Right atrium auricular region (tissue), 2 donors: Measurements from ENCODE around the gene DBN1. TPM values are rescaled to one million over a fixed set of nuclear protein-coding genes. Genes with fewer than 3 reads are reported as not detected.
"Not testable (repeated sequence)": the region's sequence is repeated elsewhere in the genome, so short reads cannot be mapped to it uniquely, and the experiment has no call there.

Experiments used
- DNase-seq: peaks from one replicate; pipeline ENCODE4 v3.0.0-alpha.2; 2019; ENCODE audit warnings: low spot score
- H3K27ac ChIP-seq, 2 donors: fragments of 200-600 bp; sonication (generic); 1 replicate in 1 of 2; 2 replicates in 1 of 2; pipeline ENCODE4 v1.5.1; 2016 to 2019
- H3K27me3 ChIP-seq, 2 donors: fragments of 200-600 bp; sonication (generic); one replicate each; pipeline versions ENCODE4 v1.5.1 to v1.6.0; 2017 to 2019
- H3K36me3 ChIP-seq: fragments of 200-600 bp; sonication (generic); one replicate; pipeline ENCODE4 v1.5.1; 2016
- H3K4me1 ChIP-seq, 2 donors: fragments of 200-600 bp; sonication (generic); one replicate each; pipeline versions ENCODE4 v1.5.1 to v1.6.0; 2017 to 2019
- H3K4me3 ChIP-seq, 2 donors: fragments of 200-600 bp; sonication (generic); 1 replicate in 1 of 2; 2 replicates in 1 of 2; pipeline ENCODE4 v1.5.1; 2017 to 2019; ENCODE audit warnings: mild to moderate bottlenecking in 1 of 2, moderate library complexity in 1 of 2
- H3K9me3 ChIP-seq, 2 donors: fragments of 200-600 bp; sonication (generic); one replicate each; pipeline ENCODE4 v1.5.1; 2019
- total RNA-seq, 2 donors: library from RNA; depleted of rRNA; stranded (reverse); fragments of >200 nt; gene quantifications; one replicate each; pipeline ENCODE4 v1.1.0, GENCODE V29; 2016
- TF ChIP-seq, protein P1 (sequence below), 2 donors: fragments of 200-600 bp; sonication (generic); IDR thresholded peaks; one replicate each; pipeline ENCODE4 v1.5.1; 2019; ENCODE audit warnings: antibody characterized with exemption in 2 of 2

DBN1 gene
- total RNA-seq, 2 donors from 2014 or later = 25.0 to 47.2 TPM

DNA sequence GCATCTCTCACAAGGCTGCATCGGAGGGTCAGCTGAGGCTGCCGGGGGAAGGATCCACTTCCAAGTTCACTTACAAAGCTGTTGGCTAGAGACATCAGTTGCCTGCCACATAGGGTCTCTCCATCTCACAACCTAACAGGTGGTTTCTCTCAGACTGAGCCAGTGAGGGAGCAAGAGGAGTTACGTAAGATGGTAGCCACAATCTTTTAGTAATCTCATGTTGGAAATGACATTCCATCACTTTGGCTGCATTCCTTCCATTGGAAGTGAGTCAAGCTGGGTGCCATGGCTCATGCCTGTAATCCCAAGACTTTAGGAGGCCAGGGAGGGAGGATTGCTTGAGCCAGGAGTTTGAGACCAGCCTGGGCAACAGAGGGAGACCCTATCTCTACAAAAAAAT lies 54.4 kb downstream of the DBN1 start:
- TF ChIP-seq, protein P1, sequence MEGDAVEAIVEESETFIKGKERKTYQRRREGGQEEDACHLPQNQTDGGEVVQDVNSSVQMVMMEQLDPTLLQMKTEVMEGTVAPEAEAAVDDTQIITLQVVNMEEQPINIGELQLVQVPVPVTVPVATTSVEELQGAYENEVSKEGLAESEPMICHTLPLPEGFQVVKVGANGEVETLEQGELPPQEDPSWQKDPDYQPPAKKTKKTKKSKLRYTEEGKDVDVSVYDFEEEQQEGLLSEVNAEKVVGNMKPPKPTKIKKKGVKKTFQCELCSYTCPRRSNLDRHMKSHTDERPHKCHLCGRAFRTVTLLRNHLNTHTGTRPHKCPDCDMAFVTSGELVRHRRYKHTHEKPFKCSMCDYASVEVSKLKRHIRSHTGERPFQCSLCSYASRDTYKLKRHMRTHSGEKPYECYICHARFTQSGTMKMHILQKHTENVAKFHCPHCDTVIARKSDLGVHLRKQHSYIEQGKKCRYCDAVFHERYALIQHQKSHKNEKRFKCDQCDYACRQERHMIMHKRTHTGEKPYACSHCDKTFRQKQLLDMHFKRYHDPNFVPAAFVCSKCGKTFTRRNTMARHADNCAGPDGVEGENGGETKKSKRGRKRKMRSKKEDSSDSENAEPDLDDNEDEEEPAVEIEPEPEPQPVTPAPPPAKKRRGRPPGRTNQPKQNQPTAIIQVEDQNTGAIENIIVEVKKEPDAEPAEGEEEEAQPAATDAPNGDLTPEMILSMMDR (IDR thresholded peaks at IDR 0.05) = no peak
- no peak overlapping the region for H3K4me3 ChIP-seq
- H3K27me3 ChIP-seq = no peaks in the 10 kb centered on the region
- H3K36me3 ChIP-seq = no peaks in the 10 kb centered on the region
- H3K27ac ChIP-seq = no peak overlapping the region
- no peaks in the 10 kb centered on the region for H3K9me3 ChIP-seq
- H3K4me1 ChIP-seq = no peaks in the 10 kb centered on the region
- no peak for DNase-seq

DNA sequence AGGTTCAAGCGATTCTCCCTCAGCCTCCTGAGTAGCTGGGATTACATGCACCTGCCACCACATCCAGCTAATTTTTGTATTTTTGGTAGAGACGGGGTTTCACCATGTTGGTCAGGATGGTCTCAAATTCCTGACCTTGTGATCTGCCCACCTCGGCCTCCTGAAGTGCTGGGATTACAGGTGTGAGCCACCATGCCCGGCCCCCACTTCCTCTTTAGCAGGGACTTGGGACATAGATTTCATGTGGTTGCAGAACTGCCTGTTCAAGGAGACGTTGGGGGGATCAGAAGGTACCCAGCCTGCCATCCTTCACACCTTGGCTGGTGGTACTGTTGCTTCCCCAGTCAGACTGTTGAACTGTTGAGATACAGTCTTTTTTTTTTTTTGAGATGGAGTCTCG lies 56.4 kb downstream of the DBN1 start:
- H3K27ac ChIP-seq, DNase-seq, H3K27me3 ChIP-seq: not testable (repeated sequence)

DNA sequence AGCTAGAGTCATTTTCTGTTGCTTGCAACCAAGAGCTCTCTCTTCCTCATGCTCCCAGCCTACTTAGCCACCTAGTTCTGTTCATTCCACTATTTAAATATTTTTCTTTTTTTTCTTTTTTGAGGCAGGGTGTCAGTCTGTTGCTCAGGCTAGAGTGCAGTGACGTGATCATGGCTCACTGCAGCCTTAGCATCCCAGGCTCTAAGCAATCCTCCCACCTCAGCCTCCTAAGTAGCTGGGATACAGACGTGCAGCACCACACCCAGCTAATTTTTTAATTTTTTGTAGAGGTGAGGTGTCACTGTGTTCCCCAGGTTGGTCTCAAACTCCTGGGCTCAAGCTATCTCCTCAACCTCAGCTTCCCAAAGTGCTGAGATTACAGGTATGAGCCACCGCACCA lies 59.0 kb downstream of the DBN1 start:
- Histone ChIP-seq H3K9me3 (no peaks in the 10 kb centered on the region), H3K4me3 (no peak overlapping the region), H3K4me1 (no peaks in the 10 kb centered on the region), H3K36me3 (no peaks in the 10 kb centered on the region), H3K27ac (no peak overlapping the region), H3K27me3 (no peaks in the 10 kb centered on the region)
- no peak for DNase-seq
- TF ChIP-seq, protein P1 (IDR thresholded peaks at IDR 0.05) = no peak

More for the DNA sequence above, 56.4 kb downstream of the DBN1 start:
- H3K4me1 ChIP-seq, H3K36me3 ChIP-seq, H3K4me3 ChIP-seq, H3K9me3 ChIP-seq: not testable (repeated sequence)

DNA sequence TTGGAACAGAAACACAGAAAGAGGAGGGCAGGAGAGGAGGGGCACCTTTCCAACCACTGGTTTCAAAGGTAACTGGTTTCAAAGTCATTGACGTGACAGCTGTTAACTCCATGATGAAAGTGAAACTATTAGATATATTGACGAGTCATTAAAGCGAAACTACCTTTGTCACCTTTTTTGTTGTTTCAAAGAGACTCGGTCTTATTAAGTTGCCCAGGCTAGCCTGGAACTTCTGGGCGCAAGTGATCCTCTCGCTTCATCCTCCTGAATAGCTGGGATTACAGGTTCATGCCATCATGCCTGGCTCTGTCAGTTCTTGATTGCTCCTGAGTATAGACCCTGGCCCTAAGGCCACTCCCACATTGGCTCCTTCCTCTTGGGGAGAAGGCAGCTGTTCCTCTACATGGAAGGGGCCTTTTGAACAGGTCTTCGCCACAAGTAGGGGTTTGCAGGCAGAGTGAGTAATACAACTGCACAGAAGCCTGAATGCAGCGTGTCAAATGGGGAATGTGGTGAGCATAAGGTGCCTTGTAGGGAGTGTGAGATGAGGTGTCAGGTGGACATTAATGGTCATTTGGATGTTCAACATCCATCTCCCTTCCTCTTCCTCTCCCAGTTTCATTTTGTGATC lies 60.7 kb downstream of the DBN1 start:
- H3K4me3 ChIP-seq = no peak overlapping the region
- no peaks in the 10 kb centered on the region for H3K9me3 ChIP-seq
- H3K27me3 ChIP-seq = no peaks in the 10 kb centered on the region
- DNase-seq = no peak
- no peak overlapping the region for H3K27ac ChIP-seq
- TF ChIP-seq, protein P1 (IDR thresholded peaks at IDR 0.05) = no peak
- H3K4me1 ChIP-seq = no peaks in the 10 kb centered on the region
- H3K36me3 ChIP-seq = no peaks in the 10 kb centered on the region

DNA sequence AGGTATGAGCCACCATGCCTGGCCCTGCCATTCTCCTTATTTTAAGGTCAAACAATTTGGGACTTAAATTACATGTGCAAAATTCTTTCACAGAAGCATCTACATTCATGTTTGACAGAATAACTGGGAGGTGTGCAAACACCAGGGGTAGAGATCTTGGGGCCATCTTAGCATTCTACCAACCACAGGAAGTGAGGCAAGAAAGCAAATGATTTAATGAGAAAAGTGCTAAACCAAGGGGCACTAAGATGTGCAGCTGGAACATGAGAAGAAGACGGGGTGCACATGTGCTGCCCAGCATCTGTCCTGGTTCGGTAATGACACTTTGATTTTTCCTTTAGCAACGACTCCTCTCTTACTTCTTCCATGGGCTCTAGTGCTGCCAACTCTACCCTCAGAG lies 62.9 kb downstream of the DBN1 start:
- no peak for DNase-seq
- Histone ChIP-seq H3K36me3 (no peaks in the 10 kb centered on the region), H3K4me3 (no peak overlapping the region), H3K4me1 (no peaks in the 10 kb centered on the region), H3K9me3 (no peaks in the 10 kb centered on the region), H3K27me3 (no peaks in the 10 kb centered on the region), H3K27ac (no peak overlapping the region)
- TF ChIP-seq, protein P1 (IDR thresholded peaks at IDR 0.05) = no peak

DNA sequence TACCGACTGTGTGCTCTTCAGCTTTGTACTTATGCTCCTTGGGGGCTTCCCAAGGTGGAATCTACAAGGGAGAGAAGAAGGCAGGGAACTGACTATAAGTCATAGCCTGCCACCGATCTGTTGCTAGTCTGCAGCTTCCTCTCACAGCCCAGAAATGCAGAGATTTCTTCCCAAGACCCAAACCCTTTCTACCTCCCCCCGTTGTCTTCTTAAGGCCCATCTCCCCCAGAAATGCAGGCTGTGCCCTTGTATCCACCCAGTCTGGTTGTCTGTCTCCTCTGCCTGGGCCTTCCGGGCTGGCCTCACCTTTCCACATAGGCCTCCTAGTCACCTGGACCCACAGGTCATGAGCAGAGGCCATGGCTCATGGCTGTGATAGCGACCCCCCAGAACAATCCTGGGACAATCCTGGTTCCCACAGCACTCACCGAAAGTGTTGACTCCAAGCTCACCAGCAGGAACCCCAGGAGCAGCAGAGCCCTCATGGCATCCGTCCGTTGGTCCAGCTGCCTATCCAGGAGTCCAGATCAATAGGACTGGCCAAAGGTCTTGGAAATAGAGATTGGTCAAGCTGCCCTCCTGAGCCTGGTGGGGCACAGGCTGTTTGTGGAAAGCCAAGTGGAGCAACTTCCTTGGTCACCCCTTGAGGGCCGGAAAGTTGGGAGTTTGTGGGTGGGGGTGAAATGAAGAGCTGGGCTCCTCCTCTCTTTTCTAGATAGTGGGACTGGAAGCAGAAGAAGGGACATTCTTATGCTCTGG lies 64.2 kb downstream of the DBN1 start, which contains the start of gene F12:
Gene F12, minus strand, starts transcription at position 522 of the 759 bp plus-strand sequence. Its CDS starts 37 bp downstream, at position 485.
- H3K27ac ChIP-seq = no peak within 1 kb of the TSS
- H3K36me3 ChIP-seq = no peaks in the 10 kb centered on the region
- H3K27me3 ChIP-seq = no peaks in the 10 kb centered on the region
- no peak for DNase-seq
- H3K9me3 ChIP-seq = no peaks in the 10 kb centered on the region
- peaks cover 0 to 7% of the 10 kb centered on the region in 2 donors for H3K4me1 ChIP-seq
- TF ChIP-seq, protein P1 (IDR thresholded peaks at IDR 0.05) = no peak
- no peak within 1 kb of the TSS for H3K4me3 ChIP-seq

Other genes with a start within 250 kb of the DBN1 start
- 10 to 100 TPM; 14.8 to 14.9 TPM for gene RAB24, start 169.9 kb downstream of the DBN1 start, total RNA-seq
- gene PRELID1, start 169.8 kb downstream of the DBN1 start, total RNA-seq = 10 to 100 TPM; 26.7 to 44.3 TPM
- 1 to 10 TPM; 1.6 to 1.8 TPM for gene MXD3, start 161.7 kb downstream of the DBN1 start, total RNA-seq
- gene LMAN2, start 122.0 kb downstream of the DBN1 start, total RNA-seq = 100 to 1,000 TPM; 128 to 134 TPM
- 1 to 10 TPM; 3.1 to 6.8 TPM for gene RGS14, start 115.7 kb downstream of the DBN1 start, total RNA-seq
- gene SLC34A1, start 89.2 kb downstream of the DBN1 start, total RNA-seq = not detected
- gene PFN3, start 73.0 kb downstream of the DBN1 start, total RNA-seq = not detected
- gene F12, start 64.1 kb downstream of the DBN1 start, total RNA-seq = under 1 TPM in 1 of 2 donors, not detected in 1; 0.43 TPM
- 10 to 100 TPM in 1 of 2 donors, 1 to 10 TPM in 1; 9.9 to 14.1 TPM for gene GRK6, start 47.0 kb downstream of the DBN1 start, total RNA-seq
- 1 to 10 TPM in 1 of 2 donors, under 1 TPM in 1; 0.90 to 1.1 TPM for gene PRR7, start 26.8 kb downstream of the DBN1 start, total RNA-seq
- gene PDLIM7, start 24.0 kb upstream of the DBN1 start, total RNA-seq = 10 to 100 TPM; 45.8 to 56.0 TPM
- 1 to 10 TPM; 1.6 to 2.6 TPM for gene DOK3, start 36.2 kb upstream of the DBN1 start, total RNA-seq
- gene DDX41, start 43.3 kb upstream of the DBN1 start, total RNA-seq = 10 to 100 TPM; 40.9 to 45.5 TPM
- gene FAM193B, start 80.9 kb upstream of the DBN1 start, total RNA-seq = 10 to 100 TPM in 1 of 2 donors, 1 to 10 TPM in 1; 9.8 to 20.7 TPM
- 10 to 100 TPM; 49.6 to 63.8 TPM for gene TMED9, start 118.6 kb upstream of the DBN1 start, total RNA-seq
- 10 to 100 TPM; 12.2 to 21.3 TPM for gene B4GALT7, start 126.5 kb upstream of the DBN1 start, total RNA-seq